HT1080 (cell line): ENCODE data around the gene VSIG10L. TPM values are rescaled to one million over a fixed set of nuclear protein-coding genes. Genes with fewer than 3 reads are reported as not detected.
A peak's percentile ranks its signal among the peaks of the same experiment; 100 is the strongest.

Source experiments
- DNase-seq: peaks from one replicate; pipeline ENCODE4 v3.0.0-alpha.2; 2015; ENCODE audit warnings: low read depth
- total RNA-seq: library from RNA; depleted of rRNA; stranded (reverse); fragments of >200 nt; shearing (Covaris generic); gene quantifications from 2 replicates; pipeline ENCODE4 v1.2.3, GENCODE V29; 2014

Gene VSIG10L
- total RNA-seq, 1 experiment from 2014 or later, result 1.3 TPM

DNA sequence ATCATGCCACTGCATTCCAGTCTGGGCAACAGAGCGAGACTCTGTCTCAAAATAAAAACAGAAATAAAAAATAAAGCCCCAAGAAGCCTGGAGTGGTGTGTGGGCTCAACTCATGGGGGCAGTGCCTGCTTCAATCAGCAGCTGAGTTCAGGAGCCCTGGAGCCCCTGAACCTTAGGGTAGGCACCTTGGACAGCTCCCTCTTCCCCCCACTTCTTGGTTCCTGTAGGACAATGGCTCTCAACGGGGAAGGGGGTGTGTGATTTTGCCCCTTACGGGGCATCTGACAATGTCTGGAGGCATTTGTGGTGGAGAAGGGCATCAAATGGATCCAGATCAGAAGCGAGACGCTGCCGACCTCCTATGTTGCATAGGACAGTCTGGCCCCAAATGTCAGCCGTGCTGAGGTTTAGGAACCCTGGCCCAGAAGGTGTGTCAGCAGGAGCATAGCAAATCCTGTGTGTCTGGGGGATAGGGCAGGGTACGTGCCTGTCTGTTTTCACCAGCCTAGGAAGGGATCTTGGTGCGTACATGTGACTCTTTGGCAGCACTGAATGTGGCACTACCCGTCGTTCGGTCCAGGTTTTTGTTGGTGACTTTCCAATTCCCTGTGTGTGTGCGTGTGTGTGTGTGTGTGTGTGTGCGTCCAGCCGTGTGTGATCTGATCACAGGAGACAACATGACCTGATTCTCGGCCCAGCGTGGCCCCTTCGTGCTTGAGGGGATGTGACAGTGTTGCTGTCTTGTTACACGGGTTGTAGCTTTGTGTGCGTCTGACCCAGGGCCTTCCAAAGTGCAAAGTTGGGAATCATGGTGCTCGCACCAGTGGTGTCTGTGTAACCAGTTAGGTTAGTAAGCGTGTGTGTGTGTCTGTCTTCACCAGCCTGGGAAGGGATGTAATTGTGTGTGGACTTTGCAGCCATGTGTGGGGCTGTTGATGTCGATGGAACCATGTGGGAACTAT is 23.0 kb downstream of the VSIG10L start:
- no peak for DNase-seq

DNA sequence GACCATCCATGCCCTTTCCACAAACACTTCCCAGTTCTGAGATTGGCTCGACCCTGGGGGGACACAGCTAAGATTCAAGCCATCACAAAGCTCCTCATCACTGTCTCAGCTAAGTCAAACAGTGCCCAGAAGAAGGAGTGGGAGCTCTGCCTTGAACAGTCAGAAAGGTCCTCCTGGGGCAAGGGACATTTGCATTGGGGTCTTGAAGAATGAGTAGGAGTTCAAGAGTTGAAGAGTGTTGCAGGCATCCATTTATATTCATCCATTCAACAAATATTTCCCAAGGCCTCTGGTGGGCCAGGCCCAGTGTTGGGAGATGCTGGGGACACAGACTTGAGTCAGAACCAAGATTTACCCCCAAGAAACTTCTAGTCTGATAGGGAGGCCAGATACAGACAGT is 24.0 kb downstream of the VSIG10L start:
- DNase-seq, result no peak

- no peak for DNase-seq
Observed at GRCh38 chr19:51317376-51317775, 24.6 kb downstream of the VSIG10L start.

DNA sequence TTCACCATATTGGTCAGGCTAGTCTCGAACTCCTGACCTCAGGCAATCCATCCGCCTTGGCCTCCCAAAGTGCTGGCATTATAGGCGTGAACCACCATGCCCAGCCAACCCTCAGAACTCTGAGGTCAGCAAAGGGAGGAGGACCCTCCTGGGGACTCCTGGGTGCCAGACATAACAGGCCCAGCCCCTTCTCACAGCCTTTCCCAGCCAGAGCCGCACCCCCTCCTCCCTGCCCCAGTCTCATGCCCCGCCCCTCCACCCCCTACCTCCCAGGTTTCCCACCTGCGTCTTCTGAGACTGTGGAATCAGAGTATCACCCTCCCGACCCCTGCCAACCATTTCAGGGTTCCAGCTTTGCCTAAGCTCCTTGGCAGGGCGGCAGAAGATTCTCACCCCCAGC is 25.3 kb downstream of the VSIG10L start:
- DNase-seq, result no peak

DNA sequence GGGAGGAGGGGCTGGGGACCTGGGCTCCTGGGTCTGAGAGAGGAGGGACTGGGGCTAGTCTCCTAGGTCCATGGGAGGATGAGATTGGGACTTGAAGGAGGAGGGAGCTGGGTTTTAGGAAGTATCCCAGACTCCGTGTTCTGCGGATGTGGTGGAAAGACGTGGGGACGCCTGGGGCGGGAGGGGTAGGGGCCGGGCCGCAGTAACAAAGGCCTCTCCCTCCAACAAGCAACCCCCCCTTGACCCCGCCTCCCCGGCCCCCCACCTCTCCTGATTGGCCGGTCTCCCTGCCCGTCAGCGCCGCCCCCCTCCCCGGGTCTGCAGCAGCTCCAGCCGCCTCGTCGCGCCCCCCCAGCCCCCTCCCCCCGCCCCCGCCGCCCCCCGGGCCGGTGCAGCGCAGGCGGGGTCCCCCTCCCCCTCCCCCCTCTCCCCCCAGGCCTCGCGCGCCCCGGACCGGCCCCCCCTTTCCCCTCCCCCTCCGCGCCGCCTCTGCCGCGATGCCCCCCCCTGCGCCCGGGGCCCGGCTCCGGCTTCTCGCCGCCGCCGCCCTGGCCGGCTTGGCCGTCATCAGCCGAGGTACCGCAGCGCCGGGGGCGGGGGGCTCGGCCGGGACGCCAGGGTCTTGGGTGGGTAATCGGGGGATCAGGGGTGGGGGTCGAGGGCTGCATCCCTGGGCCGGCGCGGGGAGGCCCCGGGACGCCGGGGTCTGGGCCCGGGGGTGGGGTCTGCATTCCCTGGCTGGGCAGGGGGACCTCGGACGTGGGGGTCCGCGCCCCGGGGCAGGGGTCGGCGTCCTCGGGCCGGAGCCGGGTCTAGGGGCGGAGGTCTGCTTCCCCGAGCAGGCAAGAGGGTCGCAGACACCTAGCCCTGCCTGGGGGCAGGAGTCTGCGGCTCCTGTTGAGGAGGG is 30.3 kb downstream of the VSIG10L start, which contains the start of gene IGLON5:
IGLON5 (plus strand) TSS at position 294 of the 907 bp plus-strand sequence; CDS start at position 498, 204 bp downstream.
- DNase-seq, result no peak

- DNase-seq, result no peak
Observed at GRCh38 chr19:51305479-51305878, 36.5 kb downstream of the VSIG10L start.

GRCh38 chr19:51301266-51301665 is 40.7 kb downstream of the VSIG10L start:
- no peak for DNase-seq

DNA sequence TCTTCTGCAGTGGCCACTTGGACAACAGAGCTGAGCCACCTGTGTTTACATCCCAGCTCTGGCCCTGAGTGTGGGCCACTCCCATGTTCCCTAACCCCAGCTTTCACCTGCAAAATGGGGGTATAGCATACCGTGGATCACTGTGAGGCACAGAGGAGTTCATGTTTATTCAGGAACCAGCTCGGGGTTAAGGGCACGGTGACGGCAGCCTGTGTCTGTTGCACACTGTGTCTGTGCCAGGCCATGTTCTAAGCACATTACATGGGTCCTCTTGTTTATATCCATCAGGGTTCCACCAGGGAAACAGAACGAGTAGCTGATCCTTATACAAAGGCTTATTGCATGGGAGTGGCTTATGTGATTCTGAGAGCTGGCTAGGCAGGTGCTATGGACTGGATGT is 44.5 kb downstream of the VSIG10L start:
- DNase-seq, result no peak

DNA sequence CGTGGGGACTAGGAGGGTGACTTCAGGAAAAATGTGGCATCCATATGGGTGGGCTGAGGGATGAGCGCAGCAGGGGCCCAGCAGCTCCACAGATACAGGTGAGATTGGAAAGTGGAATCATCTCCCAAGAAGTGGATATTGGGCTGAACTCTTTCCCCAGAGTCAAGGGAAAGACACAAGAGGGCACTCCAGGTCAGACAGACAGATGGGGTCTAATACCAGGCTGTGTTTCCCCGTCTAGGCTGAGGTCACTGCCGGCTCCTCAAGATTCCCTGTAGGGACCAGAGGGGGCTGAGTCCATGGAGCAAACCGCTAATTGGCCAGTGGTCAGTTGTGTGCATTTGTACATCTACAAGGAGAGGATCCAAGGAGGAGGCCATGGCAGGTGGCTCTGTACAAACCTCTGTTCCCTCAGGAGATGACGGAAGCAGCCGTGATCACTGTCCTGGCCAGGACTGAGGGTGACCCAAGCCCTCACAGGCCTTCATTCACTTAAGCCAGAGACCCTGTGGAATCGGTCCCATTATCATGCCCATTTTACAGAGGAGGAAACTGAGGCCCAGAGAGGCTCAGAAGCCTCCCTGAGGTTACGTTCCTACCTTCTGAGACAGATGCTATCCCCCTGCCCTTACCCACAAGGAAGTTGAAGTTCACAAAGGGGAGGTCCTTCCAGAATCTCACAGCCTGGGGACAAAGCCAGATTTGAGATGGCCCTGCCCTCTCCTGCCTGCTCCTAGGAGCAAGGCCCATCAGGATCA is 45.4 kb downstream of the VSIG10L start:
- DNase-seq, result no peak

- no peak for DNase-seq
Observed at GRCh38 chr19:51295382-51296126, 46.4 kb downstream of the VSIG10L start.

DNA sequence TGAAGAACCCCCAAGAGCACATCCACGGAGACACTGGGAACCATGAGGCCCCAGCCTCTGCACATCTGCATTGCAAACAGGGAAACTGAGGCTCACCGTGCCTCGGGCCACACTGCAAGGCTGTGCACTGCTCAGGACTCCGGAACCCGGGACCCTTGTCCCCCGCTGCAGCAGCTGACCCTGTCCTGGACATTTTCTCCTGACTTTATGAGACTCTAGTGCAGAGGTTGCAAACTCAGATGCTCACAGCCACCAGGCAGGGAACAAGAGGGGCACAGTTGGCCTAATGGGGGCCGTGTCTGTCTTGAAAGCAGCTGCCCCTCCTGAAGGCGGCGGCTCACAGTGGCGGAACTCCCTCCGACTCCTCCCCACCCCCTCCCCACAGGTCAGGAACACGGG is 47.0 kb downstream of the VSIG10L start:
- no peak for DNase-seq

DNA sequence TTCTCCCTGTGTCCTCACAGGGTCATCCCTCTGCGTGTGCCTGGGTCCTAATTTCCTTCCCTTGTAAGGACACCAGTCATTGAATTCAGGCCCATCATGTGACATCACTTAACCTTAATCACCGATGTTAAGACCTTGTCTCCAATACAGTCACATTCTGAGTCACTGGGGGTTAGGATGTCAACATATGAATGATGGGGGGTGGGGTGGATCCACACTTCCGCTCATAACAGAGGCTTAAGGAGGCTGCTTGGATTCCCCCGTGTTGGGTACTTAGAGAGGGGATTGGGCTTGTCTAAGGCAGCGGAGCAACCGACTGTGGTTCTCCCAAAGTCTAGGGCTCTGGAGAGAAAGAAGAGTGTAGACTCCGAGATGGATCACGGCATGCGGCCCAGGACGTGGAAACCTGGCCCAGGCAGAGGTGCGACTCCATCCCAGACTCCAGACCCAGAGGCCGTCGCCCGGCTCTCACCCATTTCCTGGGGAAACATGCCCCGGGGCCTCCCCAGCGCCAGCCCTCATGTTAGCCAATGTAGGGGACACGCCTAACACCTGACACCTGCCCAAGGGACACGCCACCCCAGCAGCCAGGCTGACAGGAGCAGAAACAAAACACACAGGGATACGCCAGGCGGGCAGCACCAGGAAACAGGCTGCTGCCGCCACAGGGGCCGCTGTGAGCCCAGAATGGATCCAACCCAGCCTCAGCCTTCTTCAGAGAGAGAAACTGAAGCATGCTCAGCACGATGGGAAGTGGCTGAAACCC is 47.5 kb downstream of the VSIG10L start:
- DNase-seq, result peak; percentile 47

GRCh38 chr19:51293571-51294210 is 48.2 kb downstream of the VSIG10L start:
- DNase-seq, result no peak

- DNase-seq, result no peak
Observed at GRCh38 chr19:51292971-51293370, 49.0 kb downstream of the VSIG10L start.

DNA sequence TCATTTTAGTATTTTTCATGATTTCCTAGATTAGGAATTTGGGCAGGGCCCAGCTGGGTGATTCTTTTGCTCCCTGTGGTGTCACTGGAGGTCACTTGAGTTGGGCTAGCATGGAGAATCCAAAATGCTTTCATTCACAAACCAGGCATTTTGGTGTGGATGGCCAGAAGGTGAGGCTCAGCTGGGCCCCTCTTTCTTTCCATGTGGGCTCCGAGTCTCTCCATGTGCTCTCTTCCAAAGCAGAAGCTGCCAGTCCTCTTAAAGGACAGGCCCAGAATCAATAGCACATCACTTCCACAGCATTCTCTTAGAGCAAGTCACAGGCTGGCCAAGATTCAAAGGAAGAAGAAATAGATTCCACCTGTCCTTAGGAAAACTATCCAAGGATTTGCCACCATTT is 52.3 kb downstream of the VSIG10L start:
- DNase-seq, result no peak

DNA sequence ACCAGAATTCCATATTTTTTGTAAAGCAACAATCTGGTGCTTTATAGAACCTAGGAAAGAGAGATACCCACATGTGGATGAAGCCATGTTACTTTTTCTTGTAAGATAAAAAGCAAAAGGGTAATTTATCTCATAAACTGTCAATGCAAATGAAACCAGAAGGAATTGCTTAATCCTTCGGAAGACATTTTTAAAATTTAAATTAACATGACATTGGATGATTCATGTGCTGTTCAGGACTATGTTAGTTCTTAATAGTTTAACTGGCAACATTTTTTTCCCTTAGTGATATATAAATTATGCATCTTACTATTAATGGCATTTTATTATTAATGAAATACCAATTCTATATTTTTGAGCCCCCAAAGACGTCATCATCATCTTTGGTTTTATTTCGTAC is 56.3 kb downstream of the VSIG10L start:
- no peak for DNase-seq

- no peak for DNase-seq
Observed at GRCh38 chr19:51282335-51282734, 59.6 kb downstream of the VSIG10L start.
